ENCODE results near the gene MAK.
"Not testable (repeated sequence)": the region's sequence is repeated elsewhere in the genome, so short reads cannot be mapped to it uniquely, and the experiment has no call there.

The MAK gene

GRCh38 chr6:10853849-10854300 lies 15.5 kb upstream of the MAK start:
- not testable (repeated sequence) for DNase-seq

GRCh38 chr6:10852361-10852960 lies 14.1 kb upstream of the MAK start:
- DNase-seq = no peak

DNA sequence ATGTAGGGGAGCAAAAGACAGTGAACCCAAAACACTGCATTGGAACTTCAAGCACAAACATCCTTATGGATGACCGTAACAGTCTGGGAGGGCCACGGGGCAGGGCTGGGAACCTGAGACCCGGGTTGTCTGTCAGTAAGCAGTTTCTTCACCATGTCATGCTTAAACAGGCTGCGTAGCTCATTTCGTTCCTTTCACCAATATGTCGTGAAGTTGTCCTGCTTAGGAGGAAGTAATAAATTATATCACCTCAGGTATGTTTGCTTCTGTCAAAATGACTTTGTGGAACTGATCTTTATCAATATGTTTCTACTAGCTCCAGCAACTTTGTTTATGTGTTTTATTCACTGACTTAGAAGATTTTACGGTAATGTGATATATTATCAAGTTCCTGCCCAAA lies 12.4 kb upstream of the MAK start:
- no peak for DNase-seq

DNA sequence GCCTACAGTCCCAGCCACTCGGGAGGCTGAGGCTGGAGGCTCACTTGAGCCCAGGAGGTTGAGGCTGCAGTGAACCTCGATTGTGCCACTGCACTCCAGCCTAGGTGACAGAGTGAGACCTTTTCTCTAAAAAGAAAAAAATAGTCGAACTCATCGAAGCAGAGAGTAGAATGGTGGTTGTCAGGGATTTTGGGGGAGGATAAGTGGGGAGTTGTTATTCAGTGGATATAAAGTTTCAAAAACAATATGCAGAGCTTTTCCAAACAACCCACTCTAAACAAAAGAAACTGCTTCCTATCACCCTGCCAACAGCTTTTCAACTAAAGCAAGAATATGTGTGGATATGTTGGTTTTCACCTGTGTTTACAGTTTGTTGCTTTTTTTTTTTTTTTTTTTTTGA lies 11.6 kb upstream of the MAK start:
- no peak for DNase-seq

DNA sequence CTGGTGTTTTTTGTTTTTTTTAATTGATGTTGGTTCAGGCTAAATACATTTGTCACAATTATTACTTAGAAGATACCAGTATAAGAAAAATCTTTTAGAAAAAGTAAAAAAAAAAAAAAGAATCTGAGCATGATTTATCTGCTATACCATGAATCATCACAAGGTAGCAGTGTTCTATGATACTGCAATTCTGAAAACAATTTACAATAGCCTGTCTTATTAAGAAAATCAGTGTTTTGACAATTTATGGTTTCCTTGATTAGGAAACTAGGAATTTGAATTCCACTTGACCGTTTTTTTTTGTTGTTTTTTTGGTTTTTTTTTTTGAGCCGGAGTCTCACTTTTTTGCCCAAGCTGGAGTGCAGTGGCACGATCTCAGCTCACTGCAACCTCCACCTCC lies 9.3 kb upstream of the MAK start:
- no peak for DNase-seq

GRCh38 chr6:10843554-10843953 lies 5.2 kb upstream of the MAK start:
- no peak for DNase-seq

- DNase-seq = no peak
Measured at GRCh38 chr6:10838794-10839333, 525 bp upstream of the MAK start.

DNA sequence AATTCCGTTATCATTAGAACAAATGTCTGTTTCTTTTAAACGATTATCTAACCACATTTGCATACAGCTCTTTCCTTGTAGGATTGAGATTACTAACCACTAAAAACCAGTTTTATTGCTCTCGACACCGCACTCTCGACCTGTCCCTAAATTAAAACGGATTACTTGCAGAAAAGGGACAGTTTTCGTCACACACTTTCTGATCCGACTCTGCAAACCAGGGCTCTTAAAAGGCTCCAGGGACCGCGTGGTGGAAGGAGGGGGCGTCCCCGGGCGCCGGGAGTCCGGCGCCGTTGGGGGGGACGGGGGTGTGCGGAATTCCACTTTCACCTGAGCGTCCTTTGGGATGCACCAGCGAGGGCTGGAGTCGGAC lies 731 bp downstream of the MAK start:
- no peak for DNase-seq

- DNase-seq = peak in 8 of 58 donors; percentile 1 to 15 (median 6)
Measured at GRCh38 chr6:10837009-10837621, 1.2 kb downstream of the MAK start.

- no peak for DNase-seq
Measured at GRCh38 chr6:10834823-10835222, 3.5 kb downstream of the MAK start.

GRCh38 chr6:10831609-10832008 lies 6.7 kb downstream of the MAK start:
- no peak for DNase-seq

GRCh38 chr6:10824819-10825218 lies 13.5 kb downstream of the MAK start:
- DNase-seq = no peak

DNA sequence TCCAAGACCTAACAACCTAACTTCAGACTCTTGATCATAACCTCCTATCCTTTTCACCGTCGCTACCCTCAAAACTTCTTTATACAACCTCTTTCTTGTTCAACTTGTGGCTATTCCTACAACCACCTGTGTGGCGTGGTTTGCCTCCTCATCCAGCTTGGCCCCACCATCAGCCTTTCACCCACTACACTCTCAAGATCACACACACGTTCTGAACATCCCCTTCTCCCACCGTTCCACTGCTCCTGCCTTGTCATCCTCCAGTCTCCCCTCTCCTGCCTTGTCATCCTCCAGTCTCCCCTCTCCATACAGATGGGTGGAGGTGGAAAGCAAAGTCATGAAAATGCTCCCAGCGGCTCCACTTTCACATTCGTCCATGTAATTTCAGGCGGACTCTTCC lies 14.0 kb downstream of the MAK start:
- no peak for DNase-seq

DNA sequence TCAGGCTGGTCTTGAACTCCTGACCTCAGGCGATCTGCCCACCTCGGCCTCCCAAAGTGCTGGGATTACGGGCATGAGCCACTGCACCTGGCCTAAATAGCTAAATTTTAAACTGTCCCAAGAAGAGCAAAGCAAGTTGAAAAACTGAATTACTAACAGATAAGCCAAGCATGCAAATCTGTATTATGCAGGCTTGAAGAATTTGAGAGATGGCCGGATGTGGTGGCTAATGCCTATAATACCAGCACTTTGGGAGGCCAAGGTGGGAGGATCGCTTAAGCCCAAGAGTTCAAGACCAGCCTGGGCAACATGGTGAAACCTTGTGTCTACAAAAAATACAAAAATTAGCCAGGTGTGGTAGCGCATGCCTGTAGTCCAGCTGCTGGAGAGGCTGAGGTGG lies 24.2 kb downstream of the MAK start:
- DNase-seq = not testable (repeated sequence)

DNA sequence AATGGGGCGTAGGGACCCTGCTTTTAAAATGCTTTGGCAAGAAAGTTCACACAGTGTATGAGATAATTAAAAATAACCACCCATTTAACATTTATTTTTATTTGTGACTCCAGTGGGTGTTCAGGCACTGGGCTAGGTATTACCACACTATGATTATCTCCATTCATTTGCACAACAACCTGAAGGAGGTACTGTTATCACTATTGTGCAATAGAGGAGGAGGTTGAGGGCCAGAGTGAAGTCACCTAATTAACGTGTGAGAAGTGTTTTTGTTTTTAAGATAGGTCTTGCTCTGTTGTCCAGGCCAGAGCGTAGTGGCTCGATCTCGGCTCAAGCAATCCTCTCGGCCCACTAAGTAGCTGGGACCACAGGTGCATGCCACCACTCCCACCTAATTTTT lies 29.2 kb downstream of the MAK start:
- DNase-seq = no peak

DNA sequence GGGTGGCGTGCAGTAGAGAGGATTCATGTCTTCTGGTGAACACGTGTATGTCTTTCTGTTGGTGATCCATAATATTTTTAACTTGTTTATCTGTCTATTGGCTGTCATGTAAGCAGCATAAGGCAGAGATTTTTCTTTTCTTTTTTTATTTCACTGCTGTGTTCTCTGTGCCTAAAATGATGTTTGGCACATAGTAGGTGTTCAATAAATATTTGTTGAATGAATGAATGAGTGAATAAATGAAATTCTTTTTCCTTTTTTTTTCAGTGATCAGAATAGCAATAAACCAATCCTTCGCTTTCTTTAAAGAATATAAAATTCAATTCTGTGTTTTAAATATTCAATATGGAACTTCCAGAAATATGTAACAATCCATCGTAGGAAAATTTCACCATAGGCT lies 30.0 kb downstream of the MAK start:
- no peak for DNase-seq

DNA sequence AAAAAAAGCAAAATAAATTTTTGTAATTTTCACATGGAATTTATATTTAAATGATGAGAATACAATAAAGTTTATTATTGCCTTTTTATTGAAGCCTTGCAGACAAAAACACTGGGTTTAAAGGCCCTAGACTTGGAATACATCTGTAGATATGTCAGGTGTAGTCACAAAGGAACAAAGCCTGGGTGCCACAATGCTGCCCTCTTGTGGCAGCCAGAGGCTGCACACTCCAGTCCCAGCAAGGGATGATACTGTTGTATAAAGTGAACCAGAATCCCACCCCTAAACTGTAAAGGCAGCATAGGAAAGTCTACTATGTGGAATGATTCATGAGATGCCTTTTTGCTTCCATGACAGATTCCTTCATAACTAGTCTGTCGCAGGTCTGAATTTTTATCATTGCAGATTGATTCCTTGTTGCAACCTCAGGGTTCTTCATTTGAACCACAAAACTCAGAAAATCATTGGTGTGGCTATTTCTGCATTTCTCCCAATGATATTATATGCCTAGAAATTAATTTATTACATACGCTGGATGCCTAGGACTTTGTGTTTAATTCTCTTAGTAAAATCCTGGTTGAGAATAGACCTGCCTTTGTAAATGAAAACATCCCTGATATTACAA lies 37.0 kb downstream of the MAK start:
- peak in 45 of 58 donors; percentile 0 to 63 (median 19) for DNase-seq

DNA sequence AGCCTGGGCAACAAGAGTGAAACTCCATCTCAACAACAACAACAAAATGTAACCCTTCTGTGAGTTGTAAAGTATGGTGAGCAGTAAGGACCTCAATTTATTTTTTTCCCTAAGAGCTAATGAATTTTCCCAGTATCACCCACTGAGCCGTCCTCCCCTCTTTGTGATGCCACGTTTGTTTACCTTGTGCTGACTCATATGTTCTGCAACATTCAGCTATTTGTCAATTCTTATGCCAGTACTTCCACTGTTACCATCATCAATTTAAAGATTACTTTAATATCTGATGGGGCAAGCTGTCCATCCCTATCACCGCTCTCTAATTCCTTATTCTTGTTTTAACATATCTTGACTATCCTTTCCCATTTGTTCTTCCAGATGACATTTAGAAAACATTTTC lies 37.5 kb downstream of the MAK start:
- DNase-seq = no peak

GRCh38 chr6:10794239-10794638 lies 44.1 kb downstream of the MAK start:
- no peak for DNase-seq

DNA sequence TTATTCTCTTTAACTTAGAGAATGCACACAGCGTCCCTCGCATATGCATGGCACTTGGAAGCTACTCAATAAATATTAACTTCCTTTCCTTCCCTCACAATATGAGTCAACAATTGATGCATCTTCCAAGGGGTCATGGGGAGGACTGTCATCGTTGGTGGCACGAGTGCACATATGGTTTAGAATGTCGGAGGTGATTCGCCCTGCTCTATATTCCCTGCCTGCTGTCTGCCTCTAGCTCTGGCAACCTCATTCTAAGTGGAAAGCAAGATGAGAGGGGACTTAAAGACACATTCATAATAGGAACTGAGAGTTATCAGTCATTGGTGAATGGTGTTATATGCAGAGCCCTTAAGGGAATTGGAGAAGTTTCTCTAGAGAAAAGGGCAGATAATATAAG lies 44.6 kb downstream of the MAK start:
- DNase-seq = no peak

DNA sequence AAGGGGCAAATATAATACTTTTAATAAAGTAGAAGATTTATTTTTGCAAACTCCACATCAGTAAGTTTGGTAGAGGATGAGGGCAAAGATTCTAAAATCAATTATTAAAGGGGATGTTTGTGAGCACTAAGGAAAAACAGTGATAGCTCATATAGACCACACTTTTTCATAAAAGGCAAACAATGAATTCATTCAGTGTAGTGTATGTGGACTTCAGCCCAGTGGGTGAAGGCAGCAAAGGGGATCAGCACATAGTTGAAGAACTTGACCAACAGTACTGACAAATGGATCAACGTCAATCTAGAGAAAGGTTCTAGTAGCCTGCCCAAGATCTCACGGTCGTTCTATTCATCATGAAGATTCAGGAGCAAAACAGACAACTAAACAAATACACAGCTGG lies 45.3 kb downstream of the MAK start:
- no peak for DNase-seq

- no peak for DNase-seq
Measured at GRCh38 chr6:10792101-10792500, 46.2 kb downstream of the MAK start.

DNA sequence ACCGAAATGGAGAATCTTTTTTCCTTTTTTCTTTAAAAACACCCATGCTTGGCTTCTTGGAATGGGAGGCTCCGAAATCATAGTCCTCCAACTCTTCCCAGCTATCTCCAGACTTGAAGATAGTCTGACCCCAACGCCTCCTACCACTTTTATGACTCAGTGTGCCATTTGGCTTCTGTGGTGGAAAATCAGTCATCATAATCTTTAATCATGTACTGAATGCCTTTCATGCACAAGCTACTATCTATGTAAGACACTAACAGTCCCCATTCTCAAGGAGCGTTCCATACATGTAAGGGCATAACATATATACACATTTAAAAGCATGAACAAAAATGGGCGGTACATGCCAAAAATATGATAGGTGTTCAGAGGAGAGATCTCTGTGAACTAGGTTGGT lies 46.7 kb downstream of the MAK start:
- DNase-seq = no peak
